MM.1S (cell line): ENCODE data around the gene NME4.

Source experiments
- DNase-seq: peaks from one replicate; pipeline ENCODE4 v3.0.0-alpha.2; 2015
- H2AFZ ChIP-seq: fragments of 300-600 bp; sonication (generic); 2 replicates; pipeline ENCODE4 v1.6.0; 2016; ENCODE audit warnings: antibody characterized with exemption, low read length
- H3F3A ChIP-seq: fragments of 300-600 bp; sonication (generic); 2 replicates; pipeline ENCODE4 v1.6.1; 2016; ENCODE audit warnings: mild to moderate bottlenecking, antibody characterized with exemption, low read length, moderate library complexity, mixed read lengths; ENCODE audit not compliant: insufficient read depth
- H3K27ac ChIP-seq: fragments of 300-600 bp; sonication (generic); 2 replicates; pipeline ENCODE4 v1.5.1; 2016; ENCODE audit warnings: mild to moderate bottlenecking, low read length
- H3K27me3 ChIP-seq: fragments of 300-600 bp; sonication (generic); replicated peaks from 2 replicates; pipeline ENCODE4 v1.6.0; 2016; ENCODE audit warnings: low read length; ENCODE audit not compliant: insufficient read depth
- H3K36me3 ChIP-seq: fragments of 300-600 bp; sonication (generic); replicated peaks from 2 replicates; pipeline ENCODE4 v1.6.1; 2016; ENCODE audit warnings: mild to moderate bottlenecking, low read length, mixed read lengths; ENCODE audit not compliant: insufficient read depth
- H3K4me1 ChIP-seq: fragments of 300-600 bp; sonication (generic); 2 replicates; pipeline ENCODE4 v1.6.1; 2016; ENCODE audit warnings: low read length, mixed read lengths
- H3K4me2 ChIP-seq: fragments of 300-600 bp; sonication (generic); 2 replicates; pipeline ENCODE4 v1.6.0; 2016; ENCODE audit warnings: low read depth, low read length
- H3K4me3 ChIP-seq: fragments of 300-600 bp; sonication (generic); 2 replicates; pipeline ENCODE4 v1.5.1; 2016; ENCODE audit warnings: low read length, mixed read lengths
- H3K79me2 ChIP-seq: fragments of 300-600 bp; sonication (generic); 2 replicates; pipeline ENCODE4 v1.6.1; 2016; ENCODE audit warnings: mixed run types, low read length, mixed read lengths
- H3K9ac ChIP-seq: fragments of 300-600 bp; sonication (generic); 2 replicates; pipeline ENCODE4 v1.6.1; 2016; ENCODE audit warnings: low read length, mixed read lengths
- H3K9me2 ChIP-seq: fragments of 300-600 bp; sonication (generic); replicated peaks from 2 replicates; pipeline ENCODE4 v1.6.1; 2016; ENCODE audit warnings: mild to moderate bottlenecking, low read length, mixed read lengths; ENCODE audit not compliant: insufficient read depth
- H3K9me3 ChIP-seq: fragments of 300-600 bp; sonication (generic); replicated peaks from 2 replicates; pipeline ENCODE4 v1.6.1; 2016; ENCODE audit warnings: mild to moderate bottlenecking, low read length, mixed read lengths; ENCODE audit not compliant: insufficient read depth
- H4K20me1 ChIP-seq: fragments of 300-600 bp; sonication (generic); 2 replicates; pipeline ENCODE4 v1.6.1; 2016; ENCODE audit warnings: mild to moderate bottlenecking, low read length, moderate library complexity, mixed read lengths; ENCODE audit not compliant: insufficient read depth
- CTCF ChIP-seq: fragments of 300-600 bp; sonication (generic); IDR thresholded peaks from 2 replicates; pipeline ENCODE4 v1.5.1; 2016; ENCODE audit warnings: antibody characterized with exemption, low read length, mixed read lengths
- EZH2 ChIP-seq: fragments of 300-600 bp; sonication (generic); optimal IDR thresholded peaks from 2 replicates; pipeline ENCODE3; 2017; ENCODE audit warnings: low read depth, mild to moderate bottlenecking, antibody characterized with exemption, low read length, mixed read lengths
- EZH2phosphoT487 ChIP-seq: fragments of 300-600 bp; sonication (generic); IDR thresholded peaks from 2 replicates; pipeline ENCODE4 v1.6.1; 2018; ENCODE audit warnings: antibody characterized with exemption, low read length

The NME4 gene

GRCh38 chr16:378821-379182, 18.2 kb upstream of the NME4 start:
- Histone ChIP-seq H3K36me3 (no peaks in the 10 kb centered on the region), H4K20me1 (no peaks in the 10 kb centered on the region), H3K9me3 (no peaks in the 10 kb centered on the region), H3K9me2 (no peaks in the 10 kb centered on the region), H3K4me2 (no peak overlapping the region), H3F3A (no peaks in the 10 kb centered on the region), H3K9ac (no peak overlapping the region), H3K4me3 (no peak overlapping the region), H3K27me3 (no peaks in the 10 kb centered on the region), H3K79me2 (peaks cover 29% of the 10 kb centered on the region), H2AFZ (no peak overlapping the region), H3K4me1 (0 out of 2 replicates have a peak, but pooled peaks cover 3% of the 10 kb centered on the region), H3K27ac (no peak overlapping the region)
- no peak for DNase-seq
- TF ChIP-seq EZH2phosphoT487 = no peak
- no peak for TF ChIP-seq EZH2
- no peak for TF ChIP-seq CTCF

GRCh38 chr16:379183-379960, 17.6 kb upstream of the NME4 start:
- DNase-seq = no peak
- TF ChIP-seq EZH2 (no peak), CTCF (no peak), EZH2phosphoT487 (no peak)

GRCh38 chr16:379961-380761, 16.8 kb upstream of the NME4 start:
- Histone ChIP-seq H3K27ac (no peak overlapping the region), H3K9me2 (no peaks in the 10 kb centered on the region), H3K79me2 (peaks cover 29% of the 10 kb centered on the region), H3K4me3 (no peak overlapping the region), H2AFZ (no peak overlapping the region), H3K4me1 (0 out of 2 replicates have a peak, but pooled peaks cover 3% of the 10 kb centered on the region), H3K9ac (no peak overlapping the region), H3K4me2 (peak overlapping the region; percentile 96; the same call in 1 of the 2 replicates), H4K20me1 (no peaks in the 10 kb centered on the region), H3K36me3 (no peaks in the 10 kb centered on the region), H3F3A (no peaks in the 10 kb centered on the region), H3K27me3 (no peaks in the 10 kb centered on the region), H3K9me3 (no peaks in the 10 kb centered on the region)
- DNase-seq = no peak
- no peak for TF ChIP-seq CTCF
- TF ChIP-seq EZH2 = no peak
- no peak for TF ChIP-seq EZH2phosphoT487

More at GRCh38 chr16:379183-379960, 17.6 kb upstream of the NME4 start:
- H3K27ac ChIP-seq = no peak overlapping the region
- no peaks in the 10 kb centered on the region for H3K36me3 ChIP-seq
- H3K27me3 ChIP-seq = no peaks in the 10 kb centered on the region
- H4K20me1 ChIP-seq = no peaks in the 10 kb centered on the region
- H2AFZ ChIP-seq = no peak overlapping the region
- H3K4me3 ChIP-seq = no peak overlapping the region
- no peak overlapping the region for H3K9ac ChIP-seq
- no peak overlapping the region for H3K4me2 ChIP-seq
- 0 out of 2 replicates have a peak, but pooled peaks cover 3% of the 10 kb centered on the region for H3K4me1 ChIP-seq
- no peaks in the 10 kb centered on the region for H3F3A ChIP-seq
- H3K9me2 ChIP-seq = no peaks in the 10 kb centered on the region
- H3K9me3 ChIP-seq = no peaks in the 10 kb centered on the region
- peaks cover 29% of the 10 kb centered on the region for H3K79me2 ChIP-seq
